Smooth muscle cell of the brain vasculature (primary cell): ENCODE measurements around the gene SOX21.
"Not testable (repeated sequence)": the region's sequence is repeated elsewhere in the genome, so short reads cannot be mapped to it uniquely, and the experiment has no call there.

Source experiments
- DNase-seq: peaks from one replicate; pipeline ENCODE4 v3.0.0-alpha.2; 2012; ENCODE audit warnings: low read depth, low spot score

The SOX21 gene

DNA sequence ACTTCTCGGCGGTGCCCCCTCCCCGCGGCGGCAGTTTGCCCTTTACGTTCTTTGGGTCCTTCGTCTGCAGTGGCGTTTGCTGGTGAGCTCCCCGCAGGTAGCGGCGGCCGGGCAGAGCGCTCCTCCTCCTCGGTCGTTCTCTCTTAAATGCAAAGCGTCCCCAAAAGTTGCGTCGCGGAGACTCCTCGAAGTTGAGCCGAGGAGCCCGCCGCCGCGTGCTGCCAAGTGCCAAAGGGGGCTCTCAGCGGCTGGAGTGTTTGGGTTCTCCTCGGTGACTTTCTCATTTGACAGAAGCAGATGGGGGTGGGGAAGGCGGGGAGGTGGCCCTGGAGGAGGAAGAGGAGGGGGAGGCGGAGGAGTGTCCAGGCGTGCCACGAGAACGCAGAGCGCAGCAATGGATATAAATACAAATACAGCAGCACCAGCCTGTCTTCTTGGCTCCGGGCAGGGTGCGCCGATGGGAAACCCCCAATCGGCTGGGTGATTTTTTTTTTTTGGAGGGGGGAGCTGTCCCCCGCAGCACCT is at the start of gene SOX21:
SOX21 (minus strand) TSS at position 259 of the 525 bp plus-strand sequence. CDS start 496 bp downstream, outside the sequence.
- DNase-seq: no peak

DNA sequence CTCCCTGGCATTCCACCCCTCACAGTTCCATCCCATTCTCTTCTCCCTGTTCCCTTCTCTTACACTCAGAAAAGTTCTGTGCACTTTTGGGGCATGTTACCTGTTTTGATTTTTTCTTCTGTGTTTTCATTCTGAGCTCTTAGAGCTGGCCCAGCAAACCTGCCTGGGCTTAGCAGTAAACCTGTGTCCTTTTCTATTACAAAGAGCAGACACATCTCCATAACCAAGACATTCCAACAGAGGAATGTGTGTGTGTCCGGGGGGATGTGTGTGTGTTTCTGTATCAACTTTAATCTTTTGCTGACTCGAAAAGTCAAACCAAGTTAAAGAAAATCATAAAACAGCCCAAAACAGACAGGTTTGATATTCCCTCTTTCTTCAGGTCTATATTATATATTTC is 49.1 kb upstream of the SOX21 start:
- DNase-seq: no peak

DNA sequence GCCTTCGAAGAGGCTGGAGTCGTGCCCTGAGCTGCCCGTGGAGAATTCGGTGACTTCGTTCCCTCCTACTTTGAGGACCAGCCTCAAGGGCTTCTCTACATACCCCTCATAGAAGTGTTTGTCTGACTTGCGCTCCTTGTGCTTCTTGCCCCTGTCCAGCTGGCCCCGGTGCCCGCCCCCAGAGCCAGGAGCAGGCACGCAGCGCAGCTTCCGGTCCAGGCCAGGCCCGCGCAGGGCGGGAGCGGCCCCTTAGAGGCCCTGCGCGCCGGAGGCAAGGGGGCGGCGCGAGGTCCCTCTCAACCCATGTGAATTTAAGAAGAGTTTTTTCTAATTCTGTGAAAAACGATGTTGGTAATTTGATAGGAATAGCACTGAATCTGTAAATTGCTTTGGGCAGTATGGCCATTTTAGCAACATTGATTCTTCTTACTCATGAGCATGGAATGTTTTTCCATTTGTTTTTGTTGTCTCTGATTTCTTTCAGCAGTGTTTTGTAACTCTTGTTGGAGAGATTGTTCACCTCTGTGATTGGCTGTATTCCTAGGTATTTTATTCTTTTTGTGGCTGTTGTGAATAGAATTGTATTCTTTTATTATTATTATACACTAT is 46.9 kb upstream of the SOX21 start:
- no peak for DNase-seq

DNA sequence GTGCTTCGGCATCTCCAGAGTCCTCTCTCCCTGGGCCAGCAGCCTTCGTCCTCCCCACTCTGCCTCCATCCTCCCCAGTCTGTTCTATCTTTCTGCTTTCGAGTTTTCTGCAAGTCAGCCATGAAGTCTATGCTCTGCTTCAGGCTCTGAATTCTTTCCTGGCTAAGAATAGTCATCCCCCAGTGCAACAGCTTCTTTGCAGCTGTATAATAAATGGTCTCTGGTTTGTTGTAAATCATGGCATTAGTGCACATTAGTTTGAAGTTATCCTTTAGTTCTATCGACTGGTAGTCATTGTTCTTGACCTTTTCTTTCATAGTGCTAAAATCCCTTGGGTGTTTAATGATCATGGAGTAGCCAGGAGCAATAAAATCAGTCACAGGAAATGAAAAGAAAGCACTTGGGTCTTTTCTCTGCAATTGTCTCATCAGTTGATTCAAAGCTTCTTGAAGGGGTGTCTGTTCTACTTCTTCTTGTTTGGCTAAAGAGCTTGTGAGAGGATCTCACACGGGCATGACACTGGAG is 46.2 kb upstream of the SOX21 start:
- no peak for DNase-seq

DNA sequence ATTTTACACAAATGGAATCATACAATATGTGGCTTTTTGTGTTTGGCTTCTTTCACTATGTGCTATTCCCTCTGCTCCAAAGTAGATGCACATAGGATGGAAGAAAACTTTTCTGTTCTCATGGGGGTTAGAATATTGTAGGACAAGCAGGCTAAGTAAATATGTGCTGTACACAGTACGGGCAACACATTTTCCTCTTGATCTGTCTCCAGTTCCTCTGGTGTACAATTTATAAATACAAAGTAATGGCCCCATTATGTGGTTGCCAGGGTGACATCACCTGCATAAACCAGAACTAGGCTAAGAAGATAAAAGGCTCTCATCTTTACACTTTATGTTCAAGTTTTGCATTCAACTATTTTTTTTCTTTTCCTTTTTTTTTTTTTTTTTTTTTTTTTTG is 41.0 kb upstream of the SOX21 start:
- no peak for DNase-seq

DNA sequence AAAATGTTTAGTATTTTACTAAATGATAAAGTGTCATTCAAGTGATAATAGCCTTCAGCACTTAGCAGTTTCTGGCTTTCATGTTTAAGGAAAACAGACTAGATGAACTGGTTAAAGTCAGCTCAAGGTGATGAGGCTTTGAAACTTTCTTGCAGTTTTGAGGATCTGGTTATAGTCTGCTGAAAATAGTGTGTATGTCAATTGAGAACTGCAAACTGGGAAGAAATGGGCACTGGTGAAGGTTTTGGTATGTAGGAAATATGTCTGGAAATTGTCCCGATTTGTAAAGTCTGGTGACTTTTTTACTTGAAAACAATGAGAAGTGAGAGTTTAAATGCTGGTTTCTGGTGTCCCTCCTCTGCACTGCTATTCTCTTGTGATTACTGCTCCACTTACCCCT is 36.8 kb upstream of the SOX21 start:
- DNase-seq: no peak

DNA sequence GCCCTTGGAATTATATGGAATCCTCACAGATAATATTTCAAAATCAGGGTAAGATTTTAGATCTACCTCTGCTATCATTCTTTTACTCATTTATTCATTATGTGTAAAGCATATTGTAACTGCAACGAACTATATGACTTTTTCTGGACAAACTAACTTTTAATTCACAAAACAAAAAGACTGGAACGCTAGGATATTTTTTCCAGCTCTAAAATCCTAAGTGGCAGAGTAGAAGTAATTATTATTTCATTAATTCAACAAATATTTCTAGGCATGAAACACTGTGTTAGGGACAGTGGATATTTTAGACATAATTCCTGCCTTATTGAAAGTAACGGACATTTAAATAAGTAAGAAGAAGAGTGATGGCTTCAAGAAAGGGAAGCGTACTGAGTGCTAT is 26.9 kb upstream of the SOX21 start:
- DNase-seq: no peak

DNA sequence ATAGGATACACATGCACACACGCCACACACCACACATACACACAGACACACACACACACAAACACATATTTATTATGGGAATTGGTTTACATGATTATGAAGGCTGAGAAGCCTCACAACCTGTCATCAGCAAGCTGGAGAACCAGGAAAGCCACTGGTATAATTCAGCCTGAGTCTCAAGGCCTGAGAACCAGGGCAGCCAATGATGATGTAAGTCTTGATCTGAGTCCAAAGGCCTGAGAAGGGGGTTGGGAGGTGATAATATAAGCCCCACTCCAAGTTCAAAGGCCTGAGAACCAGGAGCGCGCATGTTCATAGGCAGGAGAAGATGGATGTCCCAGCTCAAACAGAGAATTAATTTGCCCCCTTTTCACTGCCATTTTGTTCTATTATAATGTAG is 18.7 kb upstream of the SOX21 start:
- no peak for DNase-seq

DNA sequence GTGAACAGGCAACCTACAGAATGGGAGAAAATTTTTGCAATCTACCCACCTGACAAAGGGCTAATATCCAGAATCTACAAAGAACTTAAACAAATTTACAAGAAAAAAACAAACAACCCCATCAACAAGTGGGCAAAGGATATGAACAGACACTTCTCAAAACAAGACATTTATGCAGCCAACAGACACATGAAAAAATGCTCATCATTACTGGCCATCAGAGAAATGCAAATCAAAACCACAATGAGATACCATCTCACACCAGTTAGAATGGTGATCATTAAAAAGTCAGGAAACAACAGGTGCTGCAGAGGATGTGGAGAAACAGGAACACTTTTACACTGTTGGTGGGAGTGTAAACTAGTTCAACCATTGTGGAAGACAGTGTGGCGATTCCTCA is 17.6 kb upstream of the SOX21 start:
- DNase-seq: not testable (repeated sequence)

DNA sequence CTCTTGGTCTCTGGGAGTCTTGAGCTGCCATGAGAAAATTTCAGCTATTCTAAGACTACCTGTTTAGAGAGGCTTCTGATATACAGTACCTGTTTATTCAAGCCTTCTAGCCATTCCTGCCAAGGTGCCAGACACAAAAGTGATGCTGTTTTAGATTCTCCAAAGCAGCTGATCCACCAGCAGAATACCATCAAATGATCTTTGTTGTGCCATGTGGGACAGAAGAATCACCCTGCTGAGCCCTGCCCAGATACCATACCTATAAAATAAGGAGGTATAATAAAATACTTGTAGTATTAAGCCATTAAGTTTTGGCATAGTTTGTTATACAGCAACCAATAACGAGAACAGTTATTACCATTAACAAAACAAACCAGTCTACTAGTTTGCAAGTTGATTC is 14.1 kb upstream of the SOX21 start:
- no peak for DNase-seq

DNA sequence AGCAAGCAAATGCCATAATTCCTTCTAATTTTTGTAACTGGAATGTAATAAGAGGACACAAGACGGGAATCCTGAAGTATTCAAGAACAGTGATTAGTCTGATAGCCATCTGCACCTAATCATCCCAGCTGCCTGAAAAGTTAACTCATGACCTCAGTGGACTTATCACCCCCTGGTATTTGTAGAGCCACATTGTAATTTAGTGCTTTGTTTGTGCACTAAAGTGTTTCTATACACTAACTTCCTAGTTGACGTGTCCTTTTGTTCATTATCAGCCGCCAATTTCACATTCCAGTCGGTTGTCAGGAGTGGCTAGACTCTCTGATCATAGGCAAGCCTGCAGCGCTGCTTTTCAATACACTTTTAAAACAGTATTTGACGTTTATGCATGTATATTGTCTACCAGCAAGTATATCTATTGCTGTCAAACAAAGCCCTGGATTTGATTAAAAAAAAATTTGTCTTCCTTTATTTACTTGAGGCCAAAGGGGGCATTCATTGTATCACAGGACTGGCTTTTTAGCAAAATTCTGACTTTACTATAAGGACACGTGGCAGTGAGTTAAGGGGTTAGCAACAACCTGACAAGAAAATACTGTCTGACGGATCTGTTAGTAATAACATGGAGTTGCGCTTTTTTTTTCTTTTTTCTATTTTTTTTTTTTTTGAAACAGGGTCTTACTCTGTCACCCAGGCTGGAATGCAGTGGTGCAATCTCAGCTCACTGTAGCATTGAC is 10.4 kb upstream of the SOX21 start:
- DNase-seq: no peak

DNA sequence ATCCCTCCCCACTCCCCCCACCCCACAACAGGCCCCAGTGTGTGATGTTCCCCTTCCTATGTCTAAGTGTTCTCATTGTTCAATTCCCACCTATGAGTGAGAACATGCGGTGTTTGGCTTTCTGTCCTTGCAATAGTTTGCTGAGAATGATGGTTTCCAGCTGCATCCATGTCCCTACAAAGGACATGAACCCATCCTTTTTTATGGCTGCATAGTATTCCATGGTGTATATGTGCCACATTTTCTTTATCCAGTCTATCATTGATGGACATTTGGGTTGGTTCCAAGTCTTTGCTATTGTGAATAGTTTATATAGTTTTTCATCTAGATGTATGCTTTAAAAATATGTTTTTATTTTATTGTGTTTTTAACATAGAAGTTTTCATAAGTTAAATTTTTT is 6.4 kb upstream of the SOX21 start:
- DNase-seq: not testable (repeated sequence)

DNA sequence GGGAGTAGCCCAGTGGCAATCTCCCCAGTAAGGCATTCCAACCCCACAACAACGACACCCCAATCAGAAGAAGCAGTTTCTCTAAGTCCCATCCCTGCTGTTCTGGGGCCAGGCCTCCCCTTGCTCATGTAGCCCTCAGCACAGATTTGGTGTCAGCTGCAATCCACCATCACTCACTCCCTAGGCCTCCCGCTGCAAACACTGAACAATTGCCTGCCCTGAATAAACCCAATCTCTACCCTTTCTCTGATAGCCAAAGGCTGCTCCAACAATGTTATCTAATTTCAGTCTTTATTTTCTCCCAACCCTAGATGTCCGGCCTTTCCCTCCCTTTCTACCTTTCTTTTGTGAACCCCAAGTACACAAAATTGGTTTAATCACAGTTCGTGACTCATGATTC is 5.6 kb upstream of the SOX21 start:
- DNase-seq: no peak

DNA sequence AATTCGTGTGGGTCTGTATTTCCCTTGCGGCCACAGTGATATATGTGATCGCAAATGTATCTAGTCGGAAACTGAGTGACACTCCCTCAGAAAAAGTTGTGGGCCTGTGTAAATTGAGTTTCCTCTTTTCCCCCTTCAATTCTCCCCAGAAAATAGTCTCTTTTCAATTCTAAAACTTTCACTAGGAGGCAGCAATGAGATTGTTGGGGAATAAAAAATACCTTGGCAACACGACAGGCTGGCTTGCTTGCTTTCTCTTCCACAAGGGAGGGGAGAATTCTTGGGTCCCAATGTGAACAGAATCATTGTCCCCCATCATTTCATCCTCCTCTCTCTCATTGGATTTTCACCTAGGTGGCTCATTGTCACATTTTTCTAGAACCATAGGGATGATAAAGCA is 3.7 kb upstream of the SOX21 start:
- DNase-seq: no peak

DNA sequence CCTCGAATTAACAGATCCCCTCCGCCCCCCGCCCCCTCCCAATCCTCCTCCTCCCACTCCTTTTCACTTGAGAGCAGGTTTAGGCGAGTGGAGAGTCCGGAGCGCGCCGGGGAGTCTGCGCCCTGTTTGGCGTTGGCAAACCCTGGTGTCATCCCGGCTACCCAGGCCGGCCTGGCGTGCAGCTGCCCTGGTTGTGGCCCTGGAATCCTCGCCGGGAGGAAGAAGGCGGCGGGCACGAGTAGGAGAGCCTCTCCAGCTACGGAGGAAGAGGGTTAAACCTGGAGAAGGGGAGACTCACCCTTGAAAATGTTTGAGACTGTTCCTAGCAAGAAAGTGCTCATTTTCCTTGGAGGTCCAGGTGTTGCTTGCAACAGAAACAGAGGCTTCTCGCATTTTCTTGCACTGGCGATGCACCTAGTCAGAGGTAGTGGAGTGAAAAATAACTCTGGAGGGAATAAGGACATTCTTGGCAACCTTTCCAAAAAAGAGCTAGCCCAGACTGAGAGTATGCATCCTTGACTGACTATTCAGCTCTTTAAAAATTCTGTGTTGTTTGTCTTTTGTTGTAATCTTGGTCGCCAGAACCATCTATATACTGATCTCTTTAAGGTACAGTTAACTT is 1.3 kb upstream of the SOX21 start:
- no peak for DNase-seq

DNA sequence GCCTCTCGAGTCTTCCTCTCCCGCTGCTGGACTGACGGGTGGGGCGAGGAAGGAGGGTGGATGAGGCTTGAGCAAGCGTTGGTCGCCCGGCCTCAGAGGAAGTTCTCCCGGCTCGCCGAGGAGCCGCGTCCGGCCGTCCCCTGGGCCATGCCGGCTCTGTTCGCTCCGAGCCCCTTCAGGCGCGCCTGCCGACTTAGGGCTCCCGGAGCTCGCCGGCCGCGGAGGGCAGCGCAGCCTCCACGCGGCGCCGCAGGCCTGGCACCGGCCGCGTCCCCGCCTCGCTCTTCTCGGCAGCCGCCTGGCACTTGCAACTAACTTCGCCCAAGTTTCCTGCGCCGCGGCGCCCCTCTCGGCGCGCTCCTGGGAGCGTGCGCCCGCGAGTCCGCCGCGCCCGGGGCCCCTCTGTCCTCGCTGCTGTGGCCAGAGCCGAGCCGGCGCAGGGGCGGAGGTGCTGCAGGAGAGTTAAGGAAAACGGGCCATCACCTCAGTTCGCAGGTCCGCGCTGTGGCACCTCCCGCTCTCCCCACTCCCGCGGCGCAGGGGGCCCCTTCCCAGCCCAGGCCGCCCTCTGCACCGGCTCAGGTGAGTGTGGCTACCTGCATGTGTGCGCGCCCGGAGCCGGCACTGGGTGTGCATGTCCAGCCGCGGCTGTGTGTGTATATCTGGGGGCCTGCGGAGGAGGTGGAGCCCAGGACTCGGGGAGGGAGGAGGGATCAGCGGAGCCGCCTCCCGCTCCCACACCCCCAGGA is 641 bp upstream of the SOX21 start:
- DNase-seq: peak; percentile 10

DNA sequence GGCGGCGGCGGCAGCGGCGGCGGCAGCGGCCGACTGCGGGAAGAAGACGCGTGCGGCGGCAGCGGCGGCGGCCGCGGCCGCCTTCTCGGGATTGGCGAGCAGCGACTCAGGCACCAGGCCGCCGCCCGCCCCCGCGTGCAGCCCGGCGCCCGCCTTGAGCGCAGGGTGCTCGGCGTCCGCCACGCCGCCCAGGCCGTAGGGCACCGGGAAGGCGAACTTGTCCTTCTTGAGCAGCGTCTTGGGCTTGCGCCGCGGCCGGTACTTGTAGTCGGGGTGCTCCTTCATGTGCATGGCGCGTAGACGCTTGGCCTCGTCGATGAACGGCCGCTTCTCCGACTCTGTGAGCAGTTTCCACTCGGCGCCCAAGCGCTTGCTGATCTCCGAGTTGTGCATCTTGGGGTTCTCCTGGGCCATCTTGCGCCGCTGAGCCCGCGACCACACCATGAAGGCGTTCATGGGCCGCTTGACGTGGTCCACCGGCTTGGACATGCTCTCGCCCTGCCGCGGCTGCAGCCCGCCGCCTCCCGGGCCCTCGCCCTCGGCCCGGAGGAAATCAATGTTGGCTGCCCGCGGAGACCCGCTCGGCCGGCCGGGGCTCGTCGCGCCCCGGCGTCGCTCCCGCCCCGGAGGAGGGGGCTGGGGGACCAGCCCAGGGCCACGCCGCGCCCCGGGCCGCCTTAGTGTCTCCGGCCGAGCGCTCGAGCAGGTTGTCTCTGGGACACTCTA is 621 bp downstream of the SOX21 start:
- DNase-seq: no peak

DNA sequence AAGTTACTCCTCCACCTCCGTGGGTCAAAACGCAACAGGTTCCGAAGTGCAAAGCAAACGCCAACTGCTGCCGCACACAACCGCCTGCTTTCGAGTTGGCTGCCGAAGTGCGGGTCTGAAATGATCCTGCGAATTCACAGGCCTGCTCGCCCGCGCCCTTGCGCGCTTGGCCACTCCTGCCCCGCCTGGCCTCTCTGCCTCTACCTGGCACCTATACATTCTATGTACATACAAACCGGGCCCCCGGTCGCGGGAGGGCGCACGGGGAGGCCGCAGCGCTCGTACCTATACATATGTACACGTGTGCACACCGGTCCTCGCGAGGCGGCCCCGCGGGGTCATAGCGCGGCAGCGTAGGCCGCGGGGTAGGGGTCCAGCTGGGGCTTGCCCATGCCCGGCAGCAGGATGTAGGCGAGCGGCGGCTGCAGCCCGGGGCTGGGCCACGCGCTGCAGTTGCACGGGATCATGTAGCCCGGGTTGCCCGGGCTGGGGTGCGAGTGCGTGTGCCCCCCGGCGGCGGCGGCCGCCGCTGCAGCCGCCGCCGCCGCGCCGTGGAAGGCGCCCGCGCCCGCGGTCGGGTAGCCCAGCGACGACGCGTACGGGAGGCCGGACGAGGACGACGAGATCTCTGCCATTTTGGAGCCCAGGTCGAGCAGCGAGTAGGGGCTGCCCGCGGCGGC is 1.3 kb downstream of the SOX21 start:
- DNase-seq: no peak

DNA sequence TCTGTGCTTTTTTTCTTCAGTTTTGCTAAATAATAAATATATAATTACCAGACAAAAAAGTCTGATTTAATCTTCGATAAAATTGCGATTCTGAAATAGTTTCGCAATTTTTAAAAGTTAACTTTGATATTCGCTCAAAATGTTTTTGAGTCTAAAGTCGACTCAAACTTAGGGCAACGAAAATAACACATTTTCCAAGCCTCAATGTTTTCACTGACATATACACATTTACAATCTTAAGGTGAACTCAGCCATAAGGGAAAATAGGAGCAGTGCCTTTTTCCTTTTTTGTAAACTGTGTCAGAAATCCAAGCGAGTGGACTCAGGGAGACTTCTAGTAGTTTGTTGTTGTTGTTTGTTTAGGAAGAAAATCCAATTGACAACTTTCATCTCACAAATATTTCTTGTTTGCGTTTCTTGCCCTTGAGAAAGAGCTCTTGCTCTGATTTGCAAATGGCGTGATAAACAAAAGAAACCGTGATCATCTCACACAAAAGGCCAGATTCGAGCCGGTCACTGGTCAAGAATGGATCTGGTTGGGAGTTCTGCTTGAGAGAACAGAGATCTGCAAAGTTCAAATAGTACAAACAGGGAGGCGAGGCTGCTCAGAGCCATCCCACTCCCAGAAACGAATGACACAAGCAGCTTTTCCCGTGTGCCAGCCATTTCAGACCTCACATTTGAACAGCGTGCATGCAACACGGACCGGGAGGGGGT is 2.1 kb downstream of the SOX21 start:
- DNase-seq: no peak
